OCI-M1 (cell line): ENCODE measurements around the gene SET.

Experiments used
- DNase-seq: peaks from one replicate; lab custom pipeline; 2025; lab: John Stamatoyannopoulos, UW

Gene SET

DNA sequence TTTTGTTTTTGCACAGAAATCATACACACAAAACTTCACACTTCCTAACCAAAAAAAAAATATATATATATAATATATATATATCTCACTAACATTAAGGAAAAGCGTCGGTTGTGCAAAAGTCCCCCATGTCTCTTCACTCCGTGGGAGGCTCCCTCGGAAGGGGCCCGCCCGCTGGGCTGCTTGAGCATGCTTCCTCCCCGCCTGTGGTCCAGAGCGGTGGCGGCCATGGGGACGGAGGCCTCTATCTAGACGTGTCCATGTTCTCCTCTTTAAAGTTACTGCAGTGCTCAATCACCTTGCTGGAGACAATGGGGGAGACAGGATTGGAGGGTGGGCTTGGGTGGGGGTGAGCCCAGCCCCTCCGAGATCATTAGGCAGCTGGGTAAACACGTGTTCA is 42.1 kb downstream of the SET start:
- DNase-seq: no peak

DNA sequence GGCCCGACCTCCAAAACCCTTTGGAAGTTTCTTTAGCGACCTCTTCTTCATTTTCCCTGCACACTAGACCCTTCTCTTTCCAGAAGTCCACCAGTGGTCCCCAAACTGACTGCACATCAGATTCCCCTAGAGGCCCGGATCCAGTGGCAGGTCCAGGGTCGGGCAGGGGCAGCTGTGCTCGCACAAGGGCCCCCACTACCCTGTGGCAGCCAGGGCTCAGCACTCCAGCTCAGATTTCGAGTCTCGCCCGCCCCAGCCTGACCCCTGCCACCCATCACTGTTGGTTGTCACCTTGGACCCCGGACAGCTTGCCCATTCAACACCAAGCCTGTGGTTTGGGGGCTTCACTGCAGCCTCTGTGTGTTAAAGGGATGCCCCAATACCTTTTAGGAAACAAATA is 42.7 kb downstream of the SET start:
- DNase-seq: no peak

DNA sequence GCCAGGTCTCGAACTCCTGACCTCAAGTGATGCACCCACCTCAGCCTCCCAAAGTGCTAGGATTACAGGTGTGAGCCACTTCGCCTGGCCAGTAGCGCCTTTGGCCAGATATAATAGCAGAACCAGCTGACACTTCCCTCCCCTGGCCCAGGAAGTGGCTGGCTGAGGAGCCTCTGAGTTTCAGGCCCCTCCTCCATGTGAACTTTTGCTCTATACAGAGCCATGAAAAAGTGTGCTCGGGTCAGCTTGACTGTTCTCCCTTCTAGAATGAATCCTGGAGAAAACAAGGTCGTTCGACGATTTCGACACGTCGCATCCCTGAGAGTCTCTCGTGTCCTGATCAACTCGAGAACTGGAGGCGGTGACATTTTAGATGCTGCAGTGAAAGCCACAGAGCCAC is 43.6 kb downstream of the SET start:
- DNase-seq: no peak

DNA sequence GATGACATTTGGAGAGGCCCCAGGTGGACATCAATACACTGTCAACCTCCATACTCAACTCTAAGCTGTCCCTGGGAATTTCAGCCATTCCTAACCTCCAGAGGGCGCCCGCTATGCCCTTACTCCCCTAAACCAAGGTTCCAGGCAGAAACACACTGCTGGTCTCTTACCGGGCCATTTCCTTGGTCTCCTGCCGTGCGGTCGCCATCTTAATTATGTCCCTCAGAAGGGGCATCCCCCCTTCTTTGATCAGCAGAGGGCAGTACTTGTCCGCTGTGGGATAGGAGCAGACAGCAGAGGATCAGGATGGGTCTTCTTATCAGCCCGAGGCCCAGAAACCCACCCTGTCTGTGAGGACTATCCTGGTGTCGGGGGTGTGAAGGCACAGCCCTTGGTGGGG is 44.2 kb downstream of the SET start:
- DNase-seq: peak; percentile 95

DNA sequence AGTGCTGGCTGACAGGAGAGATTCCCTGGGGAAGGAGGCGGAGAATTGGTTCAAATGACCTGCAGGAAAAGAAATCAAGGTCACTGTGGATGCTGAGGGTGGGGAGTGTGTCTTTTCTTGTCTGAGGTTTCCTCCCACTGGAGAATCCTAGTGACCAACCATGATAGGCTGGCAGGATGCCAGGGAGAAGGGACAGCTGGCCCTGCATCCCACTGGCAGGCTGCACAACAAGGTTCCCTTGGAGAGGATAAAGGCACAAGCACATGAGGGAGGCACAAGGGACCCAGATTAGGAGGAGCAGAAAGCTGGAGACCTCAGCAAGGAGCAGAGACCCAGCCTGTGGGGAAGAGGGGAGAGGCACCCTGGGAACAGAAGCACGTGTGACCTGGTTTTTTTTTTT is 46.4 kb downstream of the SET start:
- no peak for DNase-seq

DNA sequence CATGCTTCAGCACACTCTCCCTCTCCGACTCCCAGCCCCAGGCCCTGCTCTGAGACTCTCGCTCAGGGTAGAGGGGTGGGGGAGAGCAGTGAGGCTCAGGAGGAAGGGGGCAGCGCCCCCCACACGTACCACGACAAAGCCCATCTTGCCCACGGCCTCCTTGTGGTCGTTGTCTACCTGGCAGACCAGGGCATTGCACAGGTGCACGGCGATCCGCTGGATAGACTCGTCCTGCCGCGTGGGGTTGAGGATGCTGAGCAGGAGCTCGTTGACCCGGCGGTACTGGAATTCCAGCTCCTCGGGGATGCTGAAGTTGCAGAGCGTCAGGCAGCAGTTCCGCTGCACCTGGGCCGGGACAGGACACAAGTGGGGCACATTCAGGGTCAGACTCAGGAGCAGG is 53.4 kb downstream of the SET start:
- DNase-seq: no peak

DNA sequence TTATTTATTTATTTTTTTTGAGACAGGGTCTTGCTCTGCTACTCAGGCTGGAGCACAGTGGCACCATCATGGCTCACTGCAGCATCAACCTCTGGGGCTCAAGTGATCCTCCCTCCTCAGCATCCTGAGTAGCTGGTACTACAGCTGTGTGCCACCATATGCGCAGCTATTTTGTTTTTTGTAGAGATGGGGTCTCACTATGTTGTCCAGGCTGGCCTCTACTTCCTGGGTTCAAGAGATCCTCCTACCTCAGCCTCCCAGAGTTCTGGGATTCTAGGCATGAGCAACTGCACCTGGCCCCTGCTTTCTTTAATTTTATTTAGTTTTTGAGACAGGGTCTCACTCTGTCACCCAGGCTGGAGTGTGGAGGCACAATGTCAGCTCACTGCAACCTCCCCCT is 54.4 kb downstream of the SET start:
- no peak for DNase-seq
